BE2C (cell line): ENCODE measurements around the gene TMEM178B.
"Not testable (repeated sequence)": the region's sequence is repeated elsewhere in the genome, so short reads cannot be mapped to it uniquely, and the experiment has no call there.

Experiments
- DNase-seq: peaks from one replicate; pipeline ENCODE4 v3.0.0-alpha.2; 2020
- H3K27me3 ChIP-seq: fragments of 250-450 bp; sonication (Bioruptor Pico); 2 replicates; pipeline ENCODE4 v1.5.1; 2020; ENCODE audit warnings: mild to moderate bottlenecking
- H3K36me3 ChIP-seq: fragments of 250-450 bp; sonication (Bioruptor Pico); 2 replicates; pipeline ENCODE4 v1.5.1; 2020; ENCODE audit warnings: mild to moderate bottlenecking
- H3K4me1 ChIP-seq: fragments of 250-450 bp; sonication (Bioruptor Pico); 2 replicates; pipeline ENCODE4 v1.5.1; 2020
- H3K4me3 ChIP-seq: 2 replicates; pipeline ENCODE4 v1.5.1; 2011; ENCODE audit warnings: low read depth, low read length
- H3K9me3 ChIP-seq: fragments of 250-450 bp; sonication (Bioruptor Pico); 2 replicates; pipeline ENCODE4 v1.5.1; 2020
- CTCF ChIP-seq: IDR thresholded peaks from 2 replicates; pipeline ENCODE4 v1.5.1; 2012; ENCODE audit warnings: mild to moderate bottlenecking, low read depth, low read length

The TMEM178B gene

GRCh38 chr7:141324870-141325269, 251.0 kb downstream of the TMEM178B start:
- no peak for DNase-seq
- Histone ChIP-seq H3K4me3 (no peak overlapping the region), H3K4me1 (no peaks in the 10 kb centered on the region), H3K27me3 (no peaks in the 10 kb centered on the region), H3K36me3 (no peaks in the 10 kb centered on the region), H3K9me3 (no peaks in the 10 kb centered on the region)
- no peak for TF ChIP-seq CTCF

- H3K9me3 ChIP-seq = no peaks in the 10 kb centered on the region
- DNase-seq = no peak
- H3K4me3 ChIP-seq = no peak overlapping the region
- no peaks in the 10 kb centered on the region for H3K27me3 ChIP-seq
- TF ChIP-seq CTCF = no peak
- no peaks in the 10 kb centered on the region for H3K36me3 ChIP-seq
- no peaks in the 10 kb centered on the region for H3K4me1 ChIP-seq
These were observed 251.4 kb downstream of the TMEM178B start for GRCh38 chr7:141325275-141325674.

- H3K4me3 ChIP-seq = no peak overlapping the region
- H3K36me3 ChIP-seq = no peaks in the 10 kb centered on the region
- no peaks in the 10 kb centered on the region for H3K4me1 ChIP-seq
- no peaks in the 10 kb centered on the region for H3K9me3 ChIP-seq
- no peaks in the 10 kb centered on the region for H3K27me3 ChIP-seq
- no peak for DNase-seq
- TF ChIP-seq CTCF = no peak
These were observed 254.4 kb downstream of the TMEM178B start for GRCh38 chr7:141328290-141328689.

- not testable (repeated sequence) for H3K9me3 ChIP-seq, H3K27me3 ChIP-seq, DNase-seq, H3K4me3 ChIP-seq, H3K4me1 ChIP-seq, H3K36me3 ChIP-seq
These were observed 256.4 kb downstream of the TMEM178B start for GRCh38 chr7:141330285-141330684.

- H3K9me3 ChIP-seq = no peaks in the 10 kb centered on the region
- no peak for TF ChIP-seq CTCF
- H3K4me1 ChIP-seq = no peaks in the 10 kb centered on the region; the same call in 1 of the 2 replicates
- H3K4me3 ChIP-seq = no peak overlapping the region
- no peaks in the 10 kb centered on the region for H3K27me3 ChIP-seq
- no peaks in the 10 kb centered on the region for H3K36me3 ChIP-seq
- DNase-seq = no peak
These were observed 259.6 kb downstream of the TMEM178B start for GRCh38 chr7:141333459-141333858.

GRCh38 chr7:141335164-141335563, 261.3 kb downstream of the TMEM178B start:
- H3K36me3 ChIP-seq = no peaks in the 10 kb centered on the region
- no peaks in the 10 kb centered on the region; the same call in 1 of the 2 replicates for H3K4me1 ChIP-seq
- no peaks in the 10 kb centered on the region for H3K27me3 ChIP-seq
- no peaks in the 10 kb centered on the region for H3K9me3 ChIP-seq
- TF ChIP-seq CTCF = peak; percentile 20; the same call in 1 of the 2 replicates
- H3K4me3 ChIP-seq = no peak overlapping the region
- DNase-seq = no peak

- no peak for TF ChIP-seq CTCF
- H3K36me3 ChIP-seq = no peaks in the 10 kb centered on the region
- DNase-seq = peak; percentile 57
- no peaks in the 10 kb centered on the region for H3K27me3 ChIP-seq
- no peaks in the 10 kb centered on the region for H3K9me3 ChIP-seq
- no peak overlapping the region for H3K4me3 ChIP-seq
- H3K4me1 ChIP-seq = no peaks in the 10 kb centered on the region; the same call in 1 of the 2 replicates
These were observed 265.7 kb downstream of the TMEM178B start for GRCh38 chr7:141339603-141340002.
